ENCODE data around the gene PI4KB.

The PI4KB gene

GRCh38 chr1:151340870-151341754, 13.9 kb upstream of the PI4KB start:
- no peaks in the 10 kb centered on the region for H3K9me2 ChIP-seq (replicated peaks; ENCODE audit: insufficient read depth, low read length)
- no peak for TF ChIP-seq EZH2phosphoT487 (conservative IDR thresholded peaks at IDR 0.05; ENCODE audit: low read length)
- TF ChIP-seq CTCF (IDR thresholded peaks at IDR 0.05; ENCODE audit: insufficient read depth, low read length, poor library complexity, severe bottlenecking), result peak; percentile 71
- peaks cover 6% of the 10 kb centered on the region for H3K79me2 ChIP-seq (ENCODE audit: insufficient read depth, low read length)
- peaks cover 18% of the 10 kb centered on the region for H3F3A ChIP-seq (ENCODE audit: insufficient read depth)
- H3K9me3 ChIP-seq (ENCODE audit: insufficient read depth, low read length), result no peaks in the 10 kb centered on the region
- H3K9ac ChIP-seq (ENCODE audit: low read length), result no peak overlapping the region
- H2AFZ ChIP-seq (ENCODE audit: low read depth, low read length, severe bottlenecking), result no peak overlapping the region
- H3K36me3 ChIP-seq (ENCODE audit: low read length), result no peaks in the 10 kb centered on the region
- H4K20me1 ChIP-seq (ENCODE audit: low read depth, low read length), result no peaks in the 10 kb centered on the region
- H3K27ac ChIP-seq (ENCODE audit: low read depth, low read length), result peak overlapping the region; percentile 20; the same call in 1 of the 2 replicates
- no peak overlapping the region for H3K4me3 ChIP-seq (ENCODE audit: insufficient read depth, low read length, poor library complexity, severe bottlenecking)
- H3K4me2 ChIP-seq (ENCODE audit: low read depth, low read length, poor library complexity, severe bottlenecking), result peak overlapping the region; percentile 24
- H3K27me3 ChIP-seq (ENCODE audit: low read length), result no peaks in the 10 kb centered on the region

GRCh38 chr1:151336556-151336955, 9.3 kb upstream of the PI4KB start:
- no peak overlapping the region for H3K4me2 ChIP-seq (ENCODE audit: low read depth, low read length, poor library complexity, severe bottlenecking)
- no peaks in the 10 kb centered on the region for H3K36me3 ChIP-seq (ENCODE audit: low read length)
- no peaks in the 10 kb centered on the region for H3K9me3 ChIP-seq (ENCODE audit: insufficient read depth, low read length)
- no peak overlapping the region for H3K9ac ChIP-seq (ENCODE audit: low read length)
- TF ChIP-seq CTCF (IDR thresholded peaks at IDR 0.05; ENCODE audit: insufficient read depth, low read length, poor library complexity, severe bottlenecking) (no peak), EZH2phosphoT487 (conservative IDR thresholded peaks at IDR 0.05; ENCODE audit: low read length) (no peak)
- H3K79me2 ChIP-seq (ENCODE audit: insufficient read depth, low read length), result no peaks in the 10 kb centered on the region
- H3F3A ChIP-seq (ENCODE audit: insufficient read depth), result peaks cover 11% of the 10 kb centered on the region
- H4K20me1 ChIP-seq (ENCODE audit: low read depth, low read length), result no peaks in the 10 kb centered on the region
- H3K9me2 ChIP-seq (replicated peaks; ENCODE audit: insufficient read depth, low read length), result no peaks in the 10 kb centered on the region
- no peak overlapping the region for H3K4me3 ChIP-seq (ENCODE audit: insufficient read depth, low read length, poor library complexity, severe bottlenecking)
- H2AFZ ChIP-seq (ENCODE audit: low read depth, low read length, severe bottlenecking), result no peak overlapping the region
- H3K27ac ChIP-seq (ENCODE audit: low read depth, low read length), result no peak overlapping the region
- H3K27me3 ChIP-seq (ENCODE audit: low read length), result no peaks in the 10 kb centered on the region

DNA sequence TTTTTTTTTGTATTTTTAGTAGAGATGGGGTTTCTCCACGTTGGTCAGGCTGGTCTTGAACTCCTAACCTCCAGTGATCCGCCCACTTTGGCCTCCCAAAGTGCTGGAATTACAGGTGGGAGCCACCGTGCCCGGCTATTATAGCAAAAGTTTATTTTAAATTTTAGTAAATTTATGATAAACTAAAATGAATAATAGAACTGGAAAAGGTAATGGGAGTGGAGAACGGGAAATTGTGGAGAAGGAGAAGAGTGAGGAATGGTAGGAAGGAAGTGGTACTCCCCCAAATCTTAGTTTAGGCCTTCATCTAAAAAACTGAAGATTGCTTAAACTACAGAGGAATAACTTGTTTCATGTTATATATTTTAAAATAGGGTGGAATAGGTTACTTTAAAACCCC, 7.6 kb upstream of the PI4KB start:
- H3K27me3 ChIP-seq (ENCODE audit: low read length), result no peaks in the 10 kb centered on the region
- H3K27ac ChIP-seq (ENCODE audit: low read depth, low read length), result no peak overlapping the region
- no peak overlapping the region for H2AFZ ChIP-seq (ENCODE audit: low read depth, low read length, severe bottlenecking)
- no peak overlapping the region for H3K4me3 ChIP-seq (ENCODE audit: insufficient read depth, low read length, poor library complexity, severe bottlenecking)
- no peak overlapping the region for H3K4me2 ChIP-seq (ENCODE audit: low read depth, low read length, poor library complexity, severe bottlenecking)
- TF ChIP-seq EZH2phosphoT487 (conservative IDR thresholded peaks at IDR 0.05; ENCODE audit: low read length), result no peak
- no peak for TF ChIP-seq CTCF (IDR thresholded peaks at IDR 0.05; ENCODE audit: insufficient read depth, low read length, poor library complexity, severe bottlenecking)
- no peaks in the 10 kb centered on the region for H3K79me2 ChIP-seq (ENCODE audit: insufficient read depth, low read length)
- H3K36me3 ChIP-seq (ENCODE audit: low read length), result no peaks in the 10 kb centered on the region
- H3F3A ChIP-seq (ENCODE audit: insufficient read depth), result no peaks in the 10 kb centered on the region
- no peaks in the 10 kb centered on the region for H3K9me2 ChIP-seq (replicated peaks; ENCODE audit: insufficient read depth, low read length)
- no peaks in the 10 kb centered on the region for H3K9me3 ChIP-seq (ENCODE audit: insufficient read depth, low read length)
- H4K20me1 ChIP-seq (ENCODE audit: low read depth, low read length), result no peaks in the 10 kb centered on the region
- no peak overlapping the region for H3K9ac ChIP-seq (ENCODE audit: low read length)

All from SU-DHL-6 (cell line).